Measurements from ENCODE around the gene PNPLA5. TPM values are rescaled to one million over a fixed set of nuclear protein-coding genes. Genes with fewer than 3 reads are reported as not detected.

The PNPLA5 gene
- total RNA-seq, 1 donor from 2014 or later: not detected

DNA sequence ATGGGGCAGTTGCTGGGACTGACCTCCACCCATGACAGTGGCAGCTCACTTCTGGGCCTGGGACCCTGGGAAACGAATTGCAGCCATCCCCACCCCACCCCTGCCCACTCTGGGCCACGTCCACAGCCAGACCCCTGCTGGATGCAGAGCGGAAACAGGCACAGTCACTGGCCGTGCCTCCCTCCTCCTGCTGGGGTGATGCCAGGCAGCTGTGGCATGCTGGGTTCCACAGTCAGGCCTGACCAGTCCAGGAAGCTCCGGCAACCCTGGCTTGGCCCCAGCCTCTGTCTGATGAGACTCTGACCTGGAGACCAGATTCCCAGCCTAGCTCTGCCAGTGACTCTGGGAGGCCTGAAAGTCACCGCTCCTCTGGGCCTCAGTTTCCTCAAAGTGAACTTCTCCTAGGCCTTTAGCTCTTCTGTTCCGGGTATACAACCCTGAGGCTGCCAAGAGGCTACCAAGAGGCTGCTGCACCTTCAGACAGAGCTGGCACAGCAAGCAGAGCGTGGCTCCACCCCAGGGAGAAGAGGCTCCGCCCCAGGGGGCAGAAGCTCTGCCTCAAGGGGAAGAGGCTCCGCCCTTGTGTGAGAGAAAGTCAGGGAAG is 38.4 kb downstream of the PNPLA5 start:
- intact Hi-C loops (cut with micrococcal nuclease): no loop called here
- no peak for DNase-seq (ENCODE audit: low spot score)
- Mint-ChIP-seq H3K36me3 (ENCODE audit: low read depth) (no peaks in the 10 kb centered on the region), H3K27me3 (ENCODE audit: low read depth) (peaks cover 2% of the 10 kb centered on the region), H3K9me3 (no peaks in the 10 kb centered on the region), H3K4me1 (ENCODE audit: low read depth) (no peaks in the 10 kb centered on the region), H3K27ac (no peak overlapping the region), H3K4me3 (ENCODE audit: low read depth) (no peak overlapping the region)

DNA sequence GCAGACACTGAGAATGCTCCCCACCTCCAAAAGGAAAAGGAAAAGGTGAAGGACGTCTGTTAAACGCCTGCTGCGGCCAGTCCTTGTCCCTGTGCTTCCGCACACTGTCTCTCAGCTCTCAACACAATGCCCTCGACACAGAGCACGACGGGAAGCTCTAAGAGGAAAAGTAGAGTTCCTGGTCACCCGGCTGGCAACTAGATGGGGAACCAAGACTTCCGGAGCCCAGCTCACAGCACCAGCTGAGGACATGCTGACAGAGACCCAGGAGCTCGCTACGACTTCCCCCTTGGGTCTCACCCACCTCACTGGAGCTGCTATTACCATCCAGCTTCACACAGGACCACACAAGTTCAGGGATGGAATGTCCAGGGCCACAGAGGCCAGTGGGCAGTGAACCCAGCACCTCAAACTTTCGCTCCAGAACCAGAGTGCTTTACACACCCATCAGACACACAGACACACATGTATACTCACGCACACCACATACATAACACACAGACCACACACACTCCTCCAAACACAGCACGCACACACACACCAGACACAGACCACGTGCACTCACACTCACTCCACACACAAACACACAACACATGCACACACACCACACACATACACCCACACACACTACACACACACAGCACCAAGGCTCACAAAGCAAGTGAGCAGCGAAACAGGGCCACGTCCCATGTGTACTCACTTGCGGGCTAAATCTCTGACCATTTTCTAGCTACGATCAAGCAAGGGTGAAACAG is 39.1 kb downstream of the PNPLA5 start:
- Mint-ChIP-seq H3K4me3 (ENCODE audit: low read depth) (no peak overlapping the region), H3K36me3 (ENCODE audit: low read depth) (no peaks in the 10 kb centered on the region), H3K4me1 (ENCODE audit: low read depth) (no peaks in the 10 kb centered on the region), H3K9me3 (no peaks in the 10 kb centered on the region), H3K27me3 (ENCODE audit: low read depth) (peaks cover 2% of the 10 kb centered on the region), H3K27ac (no peak overlapping the region)
- intact Hi-C loops (cut with micrococcal nuclease): no loop called here
- DNase-seq (ENCODE audit: low spot score): no peak

DNA sequence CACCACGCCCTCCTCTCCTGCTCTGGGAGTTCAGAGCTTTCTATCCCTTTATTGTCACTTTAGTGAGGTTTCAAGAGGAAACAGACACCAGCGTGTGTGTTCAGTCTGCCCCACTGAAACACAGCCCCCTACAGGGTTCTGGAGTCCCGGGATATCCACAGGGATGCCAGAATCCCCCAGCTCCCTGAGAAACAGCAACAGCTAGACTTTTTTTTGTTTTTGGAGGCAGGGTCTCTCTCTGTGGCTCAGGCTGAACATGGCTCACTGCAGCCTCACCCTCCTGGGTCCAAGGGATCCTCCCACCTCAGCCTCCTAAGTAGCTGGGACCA is 39.9 kb downstream of the PNPLA5 start:
- no peaks in the 10 kb centered on the region for H3K9me3 Mint-ChIP-seq
- intact Hi-C loops (cut with micrococcal nuclease): no loop called here
- H3K27ac Mint-ChIP-seq: no peak overlapping the region
- no peaks in the 10 kb centered on the region for H3K36me3 Mint-ChIP-seq (ENCODE audit: low read depth)
- no peak overlapping the region for H3K4me3 Mint-ChIP-seq (ENCODE audit: low read depth)
- H3K27me3 Mint-ChIP-seq (ENCODE audit: low read depth): peaks cover 2% of the 10 kb centered on the region
- no peak for DNase-seq (ENCODE audit: low spot score)
- no peaks in the 10 kb centered on the region for H3K4me1 Mint-ChIP-seq (ENCODE audit: low read depth)

DNA sequence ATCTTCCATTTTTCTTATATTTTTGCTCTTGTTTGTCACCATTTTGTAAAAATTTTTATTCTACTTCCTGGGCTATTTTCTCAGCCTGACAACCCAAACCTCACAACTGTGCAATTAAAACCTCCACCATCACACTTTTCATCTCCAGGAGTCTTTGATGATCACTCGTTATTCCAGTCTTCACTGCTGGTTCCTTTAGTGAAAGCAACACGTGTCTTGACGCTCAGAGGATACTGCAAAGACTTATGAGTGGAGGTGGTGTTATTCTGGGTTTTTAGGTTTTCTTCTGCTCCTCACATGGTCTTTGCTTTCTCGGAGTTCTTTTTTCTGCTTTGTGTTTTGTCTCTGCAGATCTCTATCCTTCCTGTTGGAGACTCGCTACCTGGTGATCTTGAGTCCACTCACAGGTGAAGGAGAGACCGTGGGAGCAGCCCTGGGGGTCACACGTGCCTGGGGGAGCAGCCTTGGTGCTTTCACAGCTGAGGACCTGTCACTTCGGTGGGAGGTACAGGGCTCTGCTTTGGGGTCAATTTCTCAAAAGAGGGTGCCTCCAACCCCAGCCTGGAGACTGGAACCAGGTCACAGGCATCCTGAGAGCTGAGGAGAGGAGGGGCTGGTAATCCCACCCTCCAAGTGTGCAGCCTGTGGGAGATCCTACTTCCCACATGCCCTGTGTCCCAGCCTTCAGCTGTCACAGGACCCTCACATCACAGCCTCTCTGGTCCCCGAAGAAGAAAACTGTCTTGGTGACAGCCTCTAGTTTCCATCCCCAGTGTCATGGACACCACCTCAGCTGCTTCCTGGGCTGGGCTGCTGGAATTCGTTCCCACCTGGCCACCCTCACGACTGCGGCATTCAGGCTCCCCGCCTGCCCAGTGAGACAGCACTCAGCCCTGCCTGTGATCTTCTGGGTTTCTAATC is 40.5 kb downstream of the PNPLA5 start:
- Mint-ChIP-seq H3K4me1 (ENCODE audit: low read depth) (no peaks in the 10 kb centered on the region), H3K9me3 (no peaks in the 10 kb centered on the region), H3K27me3 (ENCODE audit: low read depth) (peaks cover 2% of the 10 kb centered on the region), H3K4me3 (ENCODE audit: low read depth) (no peak overlapping the region), H3K27ac (no peak overlapping the region), H3K36me3 (ENCODE audit: low read depth) (no peaks in the 10 kb centered on the region)
- intact Hi-C loops (cut with micrococcal nuclease): no loop called here
- no peak for DNase-seq (ENCODE audit: low spot score)

DNA sequence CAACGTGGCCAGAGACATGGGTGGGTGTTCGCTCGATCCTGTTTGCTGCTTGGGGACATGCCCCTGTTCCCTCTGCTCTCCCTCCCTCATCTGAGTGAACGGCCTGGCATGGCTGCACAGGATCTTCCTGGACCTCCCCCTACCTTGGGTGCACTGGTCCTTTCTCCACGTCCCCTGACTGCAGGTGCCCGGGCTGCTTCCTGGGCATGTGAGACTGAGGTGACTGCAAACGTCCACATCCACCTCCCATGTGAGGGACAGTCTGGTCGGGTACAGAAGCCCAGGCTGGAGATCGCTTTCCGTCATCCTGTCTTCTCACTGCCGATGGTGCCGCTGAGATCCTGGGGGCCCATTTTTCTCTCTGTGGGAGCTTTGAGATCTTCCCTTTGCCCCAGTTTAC is 41.3 kb downstream of the PNPLA5 start:
- no peak overlapping the region for H3K4me3 Mint-ChIP-seq (ENCODE audit: low read depth)
- peaks cover 2% of the 10 kb centered on the region for H3K27me3 Mint-ChIP-seq (ENCODE audit: low read depth)
- DNase-seq (ENCODE audit: low spot score): no peak
- no peak overlapping the region for H3K27ac Mint-ChIP-seq
- intact Hi-C loops (cut with micrococcal nuclease): no loop called here
- no peaks in the 10 kb centered on the region for H3K4me1 Mint-ChIP-seq (ENCODE audit: low read depth)
- no peaks in the 10 kb centered on the region for H3K9me3 Mint-ChIP-seq
- H3K36me3 Mint-ChIP-seq (ENCODE audit: low read depth): no peaks in the 10 kb centered on the region

DNA sequence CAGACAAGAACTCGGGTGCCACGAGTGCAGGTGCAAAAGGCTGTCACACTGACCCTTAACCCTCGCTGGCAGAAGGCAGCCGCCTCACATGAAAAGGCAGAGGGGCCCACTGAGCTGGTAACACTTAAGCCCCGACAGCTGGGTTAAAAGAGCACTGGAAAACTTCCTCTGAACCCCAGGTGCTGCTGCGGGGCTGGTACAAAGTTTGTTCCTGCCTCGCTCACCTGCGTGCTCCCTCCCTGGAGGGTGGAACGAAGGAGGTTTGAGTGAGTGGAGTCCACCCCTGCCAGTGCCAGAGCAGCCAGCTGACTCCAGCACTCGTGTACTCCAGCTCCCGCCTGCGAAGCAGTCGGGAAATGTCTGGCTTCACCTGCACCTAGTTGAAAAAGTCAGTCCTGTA is 42.1 kb downstream of the PNPLA5 start:
- Mint-ChIP-seq H3K27me3 (ENCODE audit: low read depth) (peaks cover 2% of the 10 kb centered on the region), H3K9me3 (no peaks in the 10 kb centered on the region), H3K36me3 (ENCODE audit: low read depth) (no peaks in the 10 kb centered on the region), H3K4me3 (ENCODE audit: low read depth) (no peak overlapping the region), H3K4me1 (ENCODE audit: low read depth) (no peaks in the 10 kb centered on the region), H3K27ac (no peak overlapping the region)
- intact Hi-C loops (cut with micrococcal nuclease): no loop called here
- no peak for DNase-seq (ENCODE audit: low spot score)

DNA sequence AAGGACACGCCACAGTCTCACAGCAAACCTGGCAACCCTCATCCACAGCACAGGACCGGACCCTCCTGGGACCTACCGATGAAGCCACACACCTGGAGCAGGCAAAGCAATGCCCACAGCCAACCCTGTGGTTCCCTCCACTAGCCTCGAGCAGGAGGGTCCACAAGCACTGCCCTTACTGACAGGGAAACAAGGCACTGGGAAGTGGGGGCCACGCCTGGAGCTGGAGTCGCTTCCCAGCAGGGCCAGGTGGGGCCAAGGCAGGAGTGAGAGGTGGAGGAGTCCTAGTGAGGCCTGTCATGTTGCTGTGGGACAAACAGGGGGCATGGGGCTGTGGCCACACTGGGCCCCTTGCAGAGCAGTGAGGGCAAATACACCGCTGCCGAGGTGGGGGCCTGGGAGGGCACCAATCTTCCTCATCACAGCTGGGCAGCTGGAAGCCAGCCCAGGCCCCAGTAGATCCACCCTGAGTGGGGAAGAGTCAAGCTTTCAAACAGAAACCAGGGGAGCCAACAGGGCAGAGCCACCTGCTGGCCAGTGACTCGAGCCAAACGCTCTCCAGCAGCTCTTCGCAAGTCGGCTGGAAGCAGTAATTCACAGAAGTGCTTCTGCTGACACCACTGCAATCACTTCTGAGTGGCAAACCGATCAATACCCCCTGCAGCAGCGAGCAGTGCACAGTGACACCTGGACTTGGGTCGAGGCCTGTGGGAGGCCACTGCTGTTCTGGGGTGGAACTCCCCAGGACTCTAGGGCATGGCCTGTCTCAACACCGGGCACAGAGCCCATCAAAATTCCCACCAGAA is 43.2 kb downstream of the PNPLA5 start:
- Mint-ChIP-seq H3K4me3 (ENCODE audit: low read depth) (no peak overlapping the region), H3K9me3 (no peaks in the 10 kb centered on the region), H3K36me3 (ENCODE audit: low read depth) (no peaks in the 10 kb centered on the region), H3K4me1 (ENCODE audit: low read depth) (no peaks in the 10 kb centered on the region), H3K27me3 (ENCODE audit: low read depth) (peaks cover 2% of the 10 kb centered on the region), H3K27ac (no peak overlapping the region)
- intact Hi-C loops (cut with micrococcal nuclease): no loop called here
- no peak for DNase-seq (ENCODE audit: low spot score)

DNA sequence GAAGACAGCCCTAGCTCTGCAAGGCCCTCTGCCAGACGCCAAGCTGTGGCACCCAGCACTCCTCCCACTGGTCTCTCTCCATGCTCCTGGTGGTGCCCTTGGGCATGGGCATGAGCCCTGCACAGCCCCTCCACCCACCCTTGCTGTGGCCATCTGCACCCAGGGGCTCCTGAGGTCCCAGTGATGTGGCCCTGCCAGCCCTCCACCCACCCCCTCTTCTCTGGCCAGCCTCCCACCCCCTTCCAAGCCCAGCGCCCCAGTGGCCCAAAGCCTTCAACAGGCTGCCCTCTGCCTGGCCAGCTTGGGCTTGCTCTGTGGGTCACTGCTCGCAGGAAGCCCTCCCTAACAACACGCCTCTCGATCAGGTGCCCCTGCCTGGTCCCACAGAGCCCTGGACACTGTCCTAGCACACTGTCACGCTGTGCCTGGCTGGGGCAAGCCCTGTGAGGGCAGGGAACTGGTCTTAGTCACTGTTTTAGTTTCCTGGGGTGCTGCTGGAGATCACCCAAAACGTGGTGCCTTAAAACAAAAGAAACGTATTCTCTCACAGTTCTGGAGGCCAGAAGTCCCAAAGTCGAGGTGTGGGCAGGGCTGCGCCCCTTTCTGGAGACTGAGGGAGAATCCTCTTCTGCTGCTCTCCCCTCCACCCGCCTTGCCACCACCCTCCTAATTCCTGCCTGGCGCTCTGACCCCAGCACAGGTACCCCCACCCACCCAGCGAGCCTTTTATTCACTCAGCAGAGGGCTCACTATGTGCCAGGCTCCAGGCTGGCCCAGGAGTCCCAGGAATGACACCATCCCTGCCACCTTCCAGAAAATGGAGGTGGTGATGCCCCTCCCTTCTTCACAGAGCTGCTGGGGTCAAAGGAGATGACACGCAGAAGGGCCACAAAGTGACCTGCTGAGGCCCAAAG is 44.2 kb downstream of the PNPLA5 start:
- DNase-seq (ENCODE audit: low spot score): no peak
- Mint-ChIP-seq H3K27ac (no peak overlapping the region), H3K4me1 (ENCODE audit: low read depth) (no peaks in the 10 kb centered on the region), H3K9me3 (no peaks in the 10 kb centered on the region), H3K27me3 (ENCODE audit: low read depth) (no peaks in the 10 kb centered on the region), H3K4me3 (ENCODE audit: low read depth) (no peak overlapping the region), H3K36me3 (ENCODE audit: low read depth) (no peaks in the 10 kb centered on the region)
- intact Hi-C loops (cut with micrococcal nuclease): no loop called here

DNA sequence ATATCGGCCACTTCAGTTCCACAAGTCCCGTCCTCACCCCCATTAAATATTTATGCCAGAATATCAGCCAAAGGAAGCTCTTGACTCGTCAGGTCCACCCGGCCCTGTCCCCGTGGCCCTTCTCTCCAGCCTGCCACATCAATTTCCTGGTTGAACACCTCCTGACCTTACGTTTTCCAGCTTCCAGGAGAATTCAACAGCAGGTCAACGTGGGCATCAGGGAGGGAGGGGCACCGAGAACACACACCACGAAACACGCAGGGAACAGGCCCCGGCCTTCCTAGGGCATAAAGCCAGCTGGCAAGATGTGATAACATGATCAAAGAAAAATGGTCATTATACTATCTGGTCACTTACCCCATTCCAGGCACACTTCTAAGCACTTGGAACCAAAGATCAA is 44.8 kb downstream of the PNPLA5 start:
- Mint-ChIP-seq H3K27me3 (ENCODE audit: low read depth) (no peaks in the 10 kb centered on the region), H3K4me1 (ENCODE audit: low read depth) (no peaks in the 10 kb centered on the region), H3K27ac (no peak overlapping the region), H3K4me3 (ENCODE audit: low read depth) (no peak overlapping the region), H3K36me3 (ENCODE audit: low read depth) (no peaks in the 10 kb centered on the region), H3K9me3 (no peaks in the 10 kb centered on the region)
- no peak for DNase-seq (ENCODE audit: low spot score)
- intact Hi-C loops (cut with micrococcal nuclease): no loop called here

DNA sequence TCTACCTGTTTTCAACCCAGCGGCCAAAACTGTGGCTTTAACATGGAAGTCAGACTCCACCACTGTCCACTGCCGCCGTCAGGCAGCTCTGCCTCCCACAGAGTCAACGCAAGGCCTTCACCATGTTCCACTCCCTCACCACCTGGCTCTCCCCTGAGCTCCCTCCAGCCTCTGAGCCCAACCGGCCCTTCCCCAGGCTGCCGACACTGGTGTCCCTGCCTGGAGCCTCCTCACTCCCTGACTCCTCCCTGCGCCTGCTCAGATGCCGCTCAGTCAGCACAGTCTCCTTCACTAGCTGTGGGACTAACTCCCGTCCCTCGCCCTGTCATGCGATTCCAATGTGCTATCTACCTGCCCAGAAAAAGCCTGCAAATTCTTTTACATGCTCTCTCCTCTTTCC is 45.8 kb downstream of the PNPLA5 start:
- Mint-ChIP-seq H3K36me3 (ENCODE audit: low read depth) (no peaks in the 10 kb centered on the region), H3K27me3 (ENCODE audit: low read depth) (no peaks in the 10 kb centered on the region), H3K9me3 (no peaks in the 10 kb centered on the region), H3K4me1 (ENCODE audit: low read depth) (no peaks in the 10 kb centered on the region), H3K4me3 (ENCODE audit: low read depth) (no peak overlapping the region), H3K27ac (no peak overlapping the region)
- no peak for DNase-seq (ENCODE audit: low spot score)
- intact Hi-C loops (cut with micrococcal nuclease): no loop called here

DNA sequence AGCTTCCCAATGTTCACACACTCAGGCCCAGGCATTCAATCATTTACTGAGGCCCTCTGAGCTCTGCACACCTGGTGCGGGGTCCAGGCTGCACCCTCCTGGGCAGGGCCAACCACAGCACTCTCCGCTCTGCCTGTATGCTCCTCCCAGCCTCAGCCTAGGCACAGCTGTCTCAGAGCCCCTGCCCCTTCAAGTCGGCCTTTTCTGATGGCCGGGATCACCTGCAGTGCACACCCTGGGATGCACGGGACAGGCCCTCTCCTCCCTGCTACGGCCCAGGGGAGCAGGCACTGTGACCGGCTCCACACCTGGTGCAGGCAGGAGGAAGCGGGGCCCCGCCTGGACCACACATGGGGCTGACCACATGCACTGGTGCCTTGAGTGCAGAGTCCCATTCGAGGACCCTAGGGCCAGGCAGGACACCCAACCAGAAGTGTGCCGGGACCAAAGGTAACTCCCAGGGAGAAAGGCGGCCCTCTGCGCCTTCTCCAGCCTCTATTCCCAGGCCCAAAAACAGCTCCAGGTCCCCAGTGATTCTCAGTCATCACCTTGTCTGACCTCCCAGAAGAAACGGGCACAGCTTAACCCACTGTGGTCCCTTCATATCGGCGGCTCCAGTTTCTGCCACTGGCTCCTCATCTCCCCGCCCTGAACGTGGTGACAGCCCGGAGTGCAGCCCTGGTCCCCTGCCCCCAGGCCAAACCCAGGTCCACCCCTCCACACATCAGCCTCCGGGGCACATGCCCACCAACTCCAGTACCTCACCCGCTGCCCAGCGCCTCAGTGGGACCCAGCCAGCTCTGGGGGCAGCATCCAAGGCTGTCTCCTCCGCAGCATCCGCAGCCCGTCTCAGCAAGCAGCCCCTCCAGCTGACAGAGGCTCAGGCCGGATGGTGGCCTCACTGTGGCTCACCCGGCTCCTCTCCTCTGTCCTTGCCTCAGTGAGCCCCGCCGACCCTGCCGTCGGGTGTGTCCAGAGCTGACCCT is 47.0 kb downstream of the PNPLA5 start:
- Mint-ChIP-seq H3K4me1 (ENCODE audit: low read depth) (no peaks in the 10 kb centered on the region), H3K27me3 (ENCODE audit: low read depth) (no peaks in the 10 kb centered on the region), H3K4me3 (ENCODE audit: low read depth) (no peak overlapping the region), H3K36me3 (ENCODE audit: low read depth) (no peaks in the 10 kb centered on the region), H3K27ac (no peak overlapping the region), H3K9me3 (no peaks in the 10 kb centered on the region)
- intact Hi-C loops (cut with micrococcal nuclease): no loop called here
- DNase-seq (ENCODE audit: low spot score): no peak
